K562 (cell line): ENCODE data around the gene PTPRG.

Source experiments
- CEBPB ChIP-seq: fragments of 450-650 bp; IDR thresholded peaks from 2 replicates; pipeline ENCODE4 v1.6.1; 2016; ENCODE audit warnings: missing genetic modification characterization, missing compliant biosample characterization
- DMBX1 ChIP-seq: fragments of 250-450 bp; sonication (Bioruptor Pico); IDR thresholded peaks from 2 replicates; pipeline ENCODE4 v1.8.0; 2022; ENCODE audit warnings: inconsistent platforms, mild to moderate bottlenecking, moderate library complexity, borderline replicate concordance
- DPF2 ChIP-seq: fragments of 450-650 bp; IDR thresholded peaks from 2 replicates; pipeline ENCODE4 v1.6.1; 2016
- EP300 ChIP-seq: IDR thresholded peaks from 2 replicates; pipeline ENCODE4 v1.6.1; 2012; ENCODE audit warnings: low read length, improper control_type of control experiment
- EZH2 ChIP-seq: IDR thresholded peaks from 2 replicates; pipeline ENCODE4 v1.6.1; 2012; ENCODE audit warnings: low read depth, mild to moderate bottlenecking, inconsistent platforms, low read length, borderline replicate concordance
- GABPA ChIP-seq: fragments of 200-800 bp; sonication (Bioruptor generic); conservative IDR thresholded peaks from 2 replicates; pipeline ENCODE4 v1.6.1; 2016; ENCODE audit warnings: low read depth, missing genetic modification characterization, missing compliant biosample characterization
- NFATC3 ChIP-seq: fragments of 450-650 bp; IDR thresholded peaks from 2 replicates; pipeline ENCODE4 v1.6.1; 2017; ENCODE audit warnings: mild to moderate bottlenecking
- RAD21 ChIP-seq, 2 experiments: fragments of 250-450 bp in 1 of 2; fragments of 450-650 bp in 1 of 2; sonication (Bioruptor Pico) in 1 of 2; formaldehyde crosslinking in 1 of 2; IDR thresholded peaks in 1 of 2; conservative IDR thresholded peaks in 1 of 2; 2 replicates each; pipeline versions ENCODE4 v1.4.0 to v1.8.0; 2020 to 2022; ENCODE audit warnings: mild to moderate bottlenecking in 2 of 2, moderate library complexity in 1 of 2
- RCOR1 ChIP-seq, 2 experiments: IDR thresholded peaks; 2 replicates each; pipeline ENCODE4 v1.6.1; 2012; ENCODE audit warnings: low read depth in 2 of 2, low read length in 2 of 2, borderline replicate concordance in 1 of 2, improper control_type of control experiment in 1 of 2
- TBP ChIP-seq: optimal IDR thresholded peaks from 2 replicates; pipeline ENCODE3; 2011; ENCODE audit warnings: low read depth, low read length, improper control_type of control experiment
- ZC3H11A ChIP-seq: IDR thresholded peaks from 2 replicates; pipeline ENCODE4 v1.6.1; 2012; ENCODE audit warnings: low read depth, low read length, improper control_type of control experiment
- ZNF121 ChIP-seq: sonication (generic); formaldehyde crosslinking; conservative IDR thresholded peaks from 2 replicates; pipeline ENCODE4 v1.8.0; 2022; ENCODE audit warnings: missing genetic modification reagents
- ZNF449 ChIP-seq: fragments of 250-450 bp; sonication (Bioruptor Pico); IDR thresholded peaks from 2 replicates; pipeline ENCODE4 v1.8.0; 2022; ENCODE audit warnings: moderate library complexity, mild to moderate bottlenecking, inconsistent platforms
- ZNF609 ChIP-seq: sonication (generic); formaldehyde crosslinking; IDR thresholded peaks from 2 replicates; pipeline ENCODE4 v1.8.1; 2023; ENCODE audit warnings: missing genetic modification reagents, mild to moderate bottlenecking, borderline replicate concordance

GRCh38 chr3:62197350-62198012 is 636.1 kb downstream of the PTPRG start:
- TF ChIP-seq GABPA (tag) (no peak), RAD21 (CRISPR knock-in tag; conservative IDR thresholded peaks at IDR 0.05 in 1 of 2, IDR thresholded peaks at IDR 0.05 in 1 of 2) (no peak), EZH2 (no peak), NFATC3 (no peak), ZC3H11A (no peak), ZNF121 (no peak), DMBX1 (no peak), ZNF449 (CRISPR knock-in tag) (no peak), CEBPB (no peak), EP300 (no peak), TBP (no peak), DPF2 (no peak), ZNF609 (CRISPR knock-in tag) (no peak), RCOR1 (IDR thresholded peaks at IDR 0.05; ENCODE audit: borderline replicate concordance in 1 of 2, low read depth in 2 of 2, low read length in 2 of 2) (no peak)
